DMS114 treated with DMSO at 0.1 percent for 48 hours (cell line): ENCODE data around the gene TAF12.
"Not testable (repeated sequence)": the region's sequence is repeated elsewhere in the genome, so short reads cannot be mapped to it uniquely, and the experiment has no call there.

Source experiments
- DNase-seq: peaks from one replicate; lab custom pipeline; 2025; ENCODE audit not compliant: unreplicated experiment; lab: John Stamatoyannopoulos, UW

The TAF12 gene

GRCh38 chr1:28582248-28582615, 60.6 kb downstream of the TAF12 start:
- DNase-seq = peak; percentile 37

- DNase-seq = peak; percentile 93
Observed at GRCh38 chr1:28581531-28582247, 61.2 kb downstream of the TAF12 start.

GRCh38 chr1:28580722-28581530, 61.9 kb downstream of the TAF12 start:
- DNase-seq = no peak

DNA sequence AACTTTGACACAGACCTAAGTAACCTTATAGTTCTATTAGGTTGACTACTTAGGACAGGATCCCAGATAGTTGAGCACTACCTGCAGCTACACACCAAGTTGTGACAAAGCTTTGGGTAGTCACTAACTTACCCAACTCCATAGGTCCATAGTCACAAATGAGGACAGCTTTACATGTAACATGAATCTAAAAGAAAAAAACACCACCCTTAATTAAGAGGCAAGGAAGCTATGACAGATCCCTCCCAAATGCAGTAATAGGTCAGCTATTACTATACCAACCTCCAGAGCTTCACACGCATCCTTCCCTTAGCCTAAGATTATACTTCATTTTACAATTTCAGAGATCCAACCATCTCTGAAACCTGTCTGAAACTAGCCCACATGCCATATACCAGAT, 63.5 kb downstream of the TAF12 start:
- DNase-seq = no peak

GRCh38 chr1:28578696-28579218, 64.1 kb downstream of the TAF12 start:
- no peak for DNase-seq

DNA sequence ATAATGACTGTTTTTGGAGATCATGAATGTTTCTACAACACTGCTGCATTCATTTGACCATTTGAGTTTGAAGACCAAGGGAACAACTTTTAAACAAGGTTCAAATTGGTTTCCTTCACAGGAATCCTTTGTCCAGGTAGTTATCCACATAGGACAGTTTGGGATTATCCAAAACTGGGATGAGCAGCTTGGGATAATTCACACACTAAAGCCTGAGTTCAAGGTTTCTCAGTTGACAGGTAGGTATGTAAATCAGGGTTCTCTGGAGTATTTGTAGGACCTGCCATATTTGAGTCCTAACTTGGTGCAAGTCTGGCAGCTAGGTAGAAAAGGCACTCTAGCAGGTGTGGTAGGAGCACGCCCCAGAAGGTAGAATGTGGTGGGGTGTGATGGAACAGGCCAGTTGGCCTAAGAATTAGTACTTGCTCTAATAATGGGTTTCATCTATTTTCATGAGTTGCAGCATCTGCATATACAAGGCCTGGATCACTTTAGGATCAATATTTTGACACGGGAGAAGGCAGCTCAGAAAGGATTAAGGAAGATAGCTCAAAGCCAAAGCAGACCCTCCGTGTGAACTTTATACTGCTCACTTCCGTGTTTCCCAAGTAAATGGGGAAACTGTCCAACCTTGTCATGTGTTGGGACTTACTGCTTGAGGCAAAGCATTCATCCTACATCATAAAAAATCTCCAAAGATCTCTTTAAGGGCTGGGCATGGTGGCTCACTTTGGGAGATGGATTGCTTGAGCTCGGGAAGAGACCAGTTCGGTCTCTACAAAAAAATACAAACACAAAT, 64.9 kb downstream of the TAF12 start:
- DNase-seq = no peak

GRCh38 chr1:28577052-28577678, 65.7 kb downstream of the TAF12 start:
- DNase-seq = no peak

GRCh38 chr1:28573564-28573963, 69.3 kb downstream of the TAF12 start:
- no peak for DNase-seq

DNA sequence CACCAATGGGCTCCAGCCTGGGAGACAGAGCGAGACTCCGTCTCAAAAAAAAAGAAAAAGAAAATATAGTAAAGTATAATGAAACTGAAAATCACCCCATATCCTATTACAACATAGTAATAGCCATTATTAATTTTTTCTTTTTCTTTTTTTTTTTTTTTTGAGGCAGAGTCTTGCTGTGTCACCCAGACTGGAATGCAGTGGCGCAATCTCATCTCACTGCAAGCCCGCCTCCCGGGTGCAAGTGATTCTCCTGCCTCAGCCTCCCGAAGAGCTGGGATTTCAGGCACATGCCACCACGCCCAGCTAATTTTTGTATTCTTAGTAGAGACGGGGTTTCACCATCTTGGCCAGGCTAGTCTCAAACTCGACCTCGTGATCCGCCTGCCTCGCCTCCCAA, 70.0 kb downstream of the TAF12 start:
- DNase-seq = not testable (repeated sequence)

DNA sequence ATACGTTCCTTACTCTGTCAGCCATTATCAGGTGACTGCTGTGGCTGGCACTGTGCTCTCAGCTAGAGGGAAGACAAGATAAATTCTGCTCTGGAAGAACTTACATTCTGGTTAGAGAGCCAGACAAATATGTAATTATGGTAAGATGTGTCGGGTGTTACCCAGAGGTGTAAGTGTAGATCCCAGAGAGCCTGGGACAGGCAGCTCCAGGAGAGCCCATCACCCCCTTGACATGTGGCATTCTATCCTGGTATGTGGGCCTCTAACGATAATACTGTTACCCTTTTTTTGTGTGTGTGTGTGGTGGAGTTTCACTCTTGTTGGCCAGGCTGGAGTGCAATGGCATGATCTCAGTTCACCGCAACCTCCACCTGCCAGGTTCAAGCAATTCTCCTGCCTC, 71.0 kb downstream of the TAF12 start:
- no peak for DNase-seq

DNA sequence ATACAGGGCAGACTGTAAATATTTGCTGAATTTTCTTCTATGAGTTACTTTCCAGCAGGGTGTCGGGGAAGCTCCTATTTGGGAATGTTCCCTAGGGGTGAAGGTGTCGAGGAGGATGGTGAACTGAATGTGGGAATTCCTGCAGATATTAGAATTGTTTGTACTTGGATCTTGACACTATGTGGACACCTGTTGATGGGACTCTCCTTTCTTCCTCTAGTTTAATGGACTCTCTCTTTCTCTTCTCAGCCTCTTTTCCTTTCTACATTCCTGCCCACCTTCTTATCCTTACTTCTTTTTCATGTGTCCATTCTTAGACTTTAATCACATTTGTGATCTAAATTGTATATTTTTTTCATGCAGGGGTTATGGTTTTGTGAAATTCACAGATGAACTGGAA, 75.9 kb downstream of the TAF12 start:
- no peak for DNase-seq

DNA sequence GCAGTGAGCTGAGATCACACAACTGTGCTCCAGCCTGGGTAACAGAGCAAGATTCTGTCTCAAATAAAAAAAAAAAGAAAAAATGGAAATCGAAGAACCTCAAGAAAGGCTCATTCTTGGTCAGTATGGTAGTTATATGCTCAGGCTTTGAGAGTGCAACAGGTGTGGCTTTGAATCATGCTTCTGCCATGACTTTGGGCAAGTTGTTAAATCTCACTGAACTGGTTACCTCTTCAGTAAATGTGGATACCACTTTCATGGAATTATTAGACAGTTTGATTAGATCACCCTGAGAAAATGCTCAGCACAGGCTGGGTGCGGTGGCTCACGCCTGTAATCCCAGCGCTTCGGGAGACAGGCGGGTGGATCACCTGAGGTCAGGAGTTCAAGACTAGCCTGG, 77.1 kb downstream of the TAF12 start:
- DNase-seq = no peak

DNA sequence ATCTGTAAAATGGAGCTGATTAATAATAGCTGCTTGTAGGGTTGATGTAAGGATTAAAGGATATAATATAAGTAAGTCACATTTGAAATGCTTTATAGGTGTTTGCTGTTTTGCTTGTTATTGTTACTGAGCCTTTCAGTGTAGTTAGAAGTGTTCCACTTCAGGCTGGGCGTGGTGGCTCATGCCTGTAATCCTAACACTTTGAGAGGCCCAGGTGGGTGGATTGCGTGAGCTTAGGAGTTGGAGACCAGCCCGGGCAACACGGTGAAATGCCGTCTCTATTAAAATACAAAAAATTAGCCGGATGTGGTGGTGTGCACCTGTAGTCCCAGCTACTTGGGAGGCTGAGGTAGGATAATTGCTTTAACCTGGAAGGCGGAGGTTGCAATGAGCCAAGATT, 77.8 kb downstream of the TAF12 start:
- no peak for DNase-seq

GRCh38 chr1:28564310-28564709, 78.6 kb downstream of the TAF12 start:
- DNase-seq = no peak

DNA sequence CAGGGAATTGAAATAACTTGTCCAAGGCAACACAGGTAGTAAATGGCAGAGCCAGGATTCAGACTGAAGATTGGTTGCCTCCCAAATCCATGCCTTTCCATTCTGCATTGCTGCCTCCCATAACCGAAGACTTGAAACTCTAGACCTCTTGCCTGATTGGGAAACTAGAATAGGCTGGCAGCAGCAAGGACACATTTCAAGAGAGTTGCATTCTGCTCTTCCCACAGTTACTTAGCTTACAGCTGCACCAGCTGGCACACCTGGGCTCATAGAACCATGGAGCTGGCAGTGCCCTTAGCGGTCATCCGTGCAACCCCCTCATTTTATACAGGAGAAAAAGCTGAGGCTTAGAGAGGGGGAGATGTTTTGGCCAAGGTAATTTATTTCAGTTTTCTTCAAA, 82.0 kb downstream of the TAF12 start:
- no peak for DNase-seq
